DOHH2 (cell line): Measurements from ENCODE around the gene DNAJC16.
A peak's percentile ranks its signal among the peaks of the same experiment; 100 is the strongest.

Experiments
- H3F3A ChIP-seq: fragments of 200-600 bp; sonication (generic), shearing (Covaris generic); 2 replicates; pipeline ENCODE4 v1.6.0; 2016; ENCODE audit warnings: antibody characterized with exemption, mild to moderate bottlenecking; ENCODE audit not compliant: control insufficient read depth, insufficient read depth
- H3K27ac ChIP-seq: fragments of 200-600 bp; sonication (generic); 2 replicates; pipeline ENCODE4 v1.5.1; 2014; ENCODE audit warnings: low read depth, mild to moderate bottlenecking, low read length, moderate library complexity
- H3K27me3 ChIP-seq: fragments of 200-600 bp; sonication (generic); 2 replicates; pipeline ENCODE4 v1.6.1; 2014; ENCODE audit warnings: mild to moderate bottlenecking, low read length, mixed read lengths; ENCODE audit not compliant: control insufficient read depth
- H3K36me3 ChIP-seq: fragments of 200-600 bp; sonication (generic); 2 replicates; pipeline ENCODE4 v1.6.1; 2014; ENCODE audit warnings: mild to moderate bottlenecking, low read length, moderate library complexity, mixed read lengths; ENCODE audit not compliant: control insufficient read depth
- H3K4me1 ChIP-seq: fragments of 200-600 bp; sonication (generic); 2 replicates; pipeline ENCODE4 v1.6.1; 2014; ENCODE audit warnings: mild to moderate bottlenecking, low read length, mixed read lengths; ENCODE audit not compliant: control insufficient read depth
- H3K4me2 ChIP-seq: fragments of 200-600 bp; sonication (generic); 2 replicates; pipeline ENCODE4 v1.6.0; 2014; ENCODE audit warnings: mild to moderate bottlenecking, low read length, moderate library complexity
- H3K4me3 ChIP-seq: fragments of 200-600 bp; sonication (generic); 2 replicates; pipeline ENCODE4 v1.5.1; 2014; ENCODE audit warnings: mild to moderate bottlenecking, low read length, mixed read lengths
- H3K79me2 ChIP-seq: fragments of 200-600 bp; sonication (generic); 2 replicates; pipeline ENCODE4 v1.6.1; 2014; ENCODE audit warnings: mild to moderate bottlenecking, low read length, mixed read lengths; ENCODE audit not compliant: control insufficient read depth
- H3K9me2 ChIP-seq: fragments of 200-600 bp; sonication (generic); replicated peaks from 2 replicates; pipeline ENCODE4 v1.6.1; 2014; ENCODE audit warnings: mild to moderate bottlenecking, low read length, mixed read lengths; ENCODE audit not compliant: control insufficient read depth
- H3K9me3 ChIP-seq: fragments of 200-600 bp; sonication (generic); 2 replicates; pipeline ENCODE4 v1.6.1; 2014; ENCODE audit warnings: antibody characterized with exemption, low read length, mixed read lengths; ENCODE audit not compliant: control insufficient read depth, insufficient read depth
- H4K20me1 ChIP-seq: fragments of 200-600 bp; sonication (generic); 2 replicates; pipeline ENCODE4 v1.6.0; 2014; ENCODE audit warnings: low read depth, mild to moderate bottlenecking, antibody characterized with exemption, low read length, moderate library complexity; ENCODE audit not compliant: control insufficient read depth, insufficient read depth
- EZH2phosphoT487 ChIP-seq: fragments of 200-600 bp; sonication (generic); IDR thresholded peaks from 2 replicates; pipeline ENCODE4 v1.6.1; 2017; ENCODE audit warnings: borderline replicate concordance, mild to moderate bottlenecking, antibody characterized with exemption, low read length, moderate library complexity, mixed read lengths
- TF ChIP-seq, protein P1 (sequence below): fragments of 200-600 bp; sonication (generic); IDR thresholded peaks from one replicate; pipeline ENCODE4 v1.5.1; 2014; ENCODE audit warnings: antibody characterized with exemption, mild to moderate bottlenecking, low read depth, low read length; ENCODE audit not compliant: poor library complexity, severe bottlenecking

DNAJC16 gene

DNA sequence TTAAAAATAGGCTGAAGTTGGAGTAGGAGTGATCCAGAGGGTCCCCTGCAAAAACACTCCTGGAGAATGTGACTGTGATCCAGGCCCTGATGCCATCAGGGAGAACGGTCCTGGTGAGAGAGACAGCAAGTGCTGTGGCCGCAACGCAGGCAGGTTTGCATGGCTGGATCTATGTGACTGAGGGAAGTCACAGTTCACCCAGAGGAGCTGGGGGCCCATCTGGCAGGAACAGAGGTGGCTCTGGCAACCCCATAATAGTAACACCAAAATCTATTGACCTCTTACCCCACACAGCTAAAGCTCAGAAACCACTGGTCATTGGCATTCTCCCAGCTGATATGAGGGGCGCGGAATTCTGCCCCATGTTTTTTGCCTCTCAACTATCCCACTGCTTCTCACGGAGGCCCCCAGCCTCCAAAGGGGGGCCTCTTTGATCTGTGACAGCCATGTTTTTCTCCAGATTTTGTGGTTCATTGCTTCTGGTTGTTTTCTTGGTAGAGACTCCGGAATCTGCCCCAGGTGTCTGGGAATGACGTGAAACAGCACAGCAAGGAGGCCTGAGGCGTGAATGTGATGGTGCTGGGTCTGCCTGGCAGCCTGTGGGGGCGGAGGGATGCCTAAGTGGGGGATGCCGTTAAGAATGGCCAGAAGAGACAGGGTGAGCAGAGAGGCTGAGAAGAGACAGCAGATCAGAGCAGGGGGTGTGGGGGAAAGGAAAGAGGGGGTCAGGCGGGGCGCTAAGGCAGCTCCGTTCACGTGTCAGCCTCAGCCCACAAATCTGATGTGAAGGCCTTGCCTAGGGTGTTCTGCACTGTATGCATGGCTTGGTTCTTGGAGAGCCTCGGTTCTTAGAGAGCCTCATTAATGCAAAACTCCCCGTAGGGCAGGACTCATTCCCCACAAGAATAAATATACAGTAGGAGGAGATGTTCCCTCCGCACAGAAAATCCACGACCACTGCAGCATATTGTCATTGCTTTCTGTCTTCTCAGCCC, 26.2 kb upstream of the DNAJC16 start:
- no peaks in the 10 kb centered on the region for H3K9me3 ChIP-seq
- no peaks in the 10 kb centered on the region for H3K4me1 ChIP-seq
- no peaks in the 10 kb centered on the region for H3K79me2 ChIP-seq
- H3F3A ChIP-seq, result no peaks in the 10 kb centered on the region
- no peak overlapping the region for H3K4me3 ChIP-seq
- H3K27me3 ChIP-seq, result no peaks in the 10 kb centered on the region
- no peak overlapping the region for H3K27ac ChIP-seq
- no peak overlapping the region for H3K4me2 ChIP-seq
- H4K20me1 ChIP-seq, result no peaks in the 10 kb centered on the region
- H3K36me3 ChIP-seq, result no peaks in the 10 kb centered on the region
- no peaks in the 10 kb centered on the region for H3K9me2 ChIP-seq
- TF ChIP-seq EZH2phosphoT487, result no peak
- TF ChIP-seq, protein P1, sequence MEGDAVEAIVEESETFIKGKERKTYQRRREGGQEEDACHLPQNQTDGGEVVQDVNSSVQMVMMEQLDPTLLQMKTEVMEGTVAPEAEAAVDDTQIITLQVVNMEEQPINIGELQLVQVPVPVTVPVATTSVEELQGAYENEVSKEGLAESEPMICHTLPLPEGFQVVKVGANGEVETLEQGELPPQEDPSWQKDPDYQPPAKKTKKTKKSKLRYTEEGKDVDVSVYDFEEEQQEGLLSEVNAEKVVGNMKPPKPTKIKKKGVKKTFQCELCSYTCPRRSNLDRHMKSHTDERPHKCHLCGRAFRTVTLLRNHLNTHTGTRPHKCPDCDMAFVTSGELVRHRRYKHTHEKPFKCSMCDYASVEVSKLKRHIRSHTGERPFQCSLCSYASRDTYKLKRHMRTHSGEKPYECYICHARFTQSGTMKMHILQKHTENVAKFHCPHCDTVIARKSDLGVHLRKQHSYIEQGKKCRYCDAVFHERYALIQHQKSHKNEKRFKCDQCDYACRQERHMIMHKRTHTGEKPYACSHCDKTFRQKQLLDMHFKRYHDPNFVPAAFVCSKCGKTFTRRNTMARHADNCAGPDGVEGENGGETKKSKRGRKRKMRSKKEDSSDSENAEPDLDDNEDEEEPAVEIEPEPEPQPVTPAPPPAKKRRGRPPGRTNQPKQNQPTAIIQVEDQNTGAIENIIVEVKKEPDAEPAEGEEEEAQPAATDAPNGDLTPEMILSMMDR, result no peak

DNA sequence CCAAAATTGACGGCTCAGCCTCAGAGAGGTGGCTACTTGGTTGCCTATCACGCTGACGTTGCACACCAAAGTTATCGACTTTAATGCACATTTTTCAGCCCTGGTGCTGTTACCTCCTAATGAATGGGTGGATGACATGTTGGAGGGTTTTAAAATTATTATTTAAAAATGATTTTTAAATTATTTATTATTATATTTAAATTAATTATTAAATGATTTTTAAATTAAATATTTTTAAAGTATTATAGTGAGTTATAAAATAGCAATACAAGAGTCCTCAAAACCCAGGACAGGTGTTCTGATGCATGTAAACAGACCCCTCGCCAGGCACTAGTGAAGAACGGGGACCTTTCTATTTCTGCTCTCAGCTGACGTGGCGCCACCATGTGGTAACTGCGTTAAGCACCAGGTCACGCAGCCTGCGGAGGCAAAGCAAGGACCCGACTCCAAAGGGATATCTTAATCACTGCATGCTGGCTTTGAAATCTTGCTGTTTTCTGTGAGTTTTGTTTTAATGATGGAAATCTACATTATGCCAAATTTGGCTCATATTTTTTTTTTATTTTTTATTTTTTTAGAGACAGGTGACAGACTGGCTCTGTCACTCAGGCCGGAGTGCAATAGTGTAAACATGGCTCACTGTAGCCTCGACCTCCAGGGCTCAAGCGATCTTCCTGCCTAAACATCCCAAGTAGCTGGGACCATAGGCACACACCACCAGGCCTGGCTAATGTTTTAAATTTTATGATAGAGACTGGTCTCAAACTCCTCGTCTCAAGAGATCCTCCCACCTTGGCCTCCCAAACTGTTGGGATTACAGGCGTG, 25.2 kb upstream of the DNAJC16 start:
- no peaks in the 10 kb centered on the region for H4K20me1 ChIP-seq
- no peaks in the 10 kb centered on the region for H3K9me3 ChIP-seq
- no peaks in the 10 kb centered on the region for H3K9me2 ChIP-seq
- H3K4me3 ChIP-seq, result no peak overlapping the region
- H3K36me3 ChIP-seq, result no peaks in the 10 kb centered on the region
- no peak for TF ChIP-seq EZH2phosphoT487
- TF ChIP-seq, protein P1, result peak; percentile 69
- H3K27me3 ChIP-seq, result no peaks in the 10 kb centered on the region
- H3K79me2 ChIP-seq, result no peaks in the 10 kb centered on the region
- H3F3A ChIP-seq, result no peaks in the 10 kb centered on the region
- H3K4me1 ChIP-seq, result no peaks in the 10 kb centered on the region
- no peak overlapping the region for H3K27ac ChIP-seq
- no peak overlapping the region for H3K4me2 ChIP-seq

DNA sequence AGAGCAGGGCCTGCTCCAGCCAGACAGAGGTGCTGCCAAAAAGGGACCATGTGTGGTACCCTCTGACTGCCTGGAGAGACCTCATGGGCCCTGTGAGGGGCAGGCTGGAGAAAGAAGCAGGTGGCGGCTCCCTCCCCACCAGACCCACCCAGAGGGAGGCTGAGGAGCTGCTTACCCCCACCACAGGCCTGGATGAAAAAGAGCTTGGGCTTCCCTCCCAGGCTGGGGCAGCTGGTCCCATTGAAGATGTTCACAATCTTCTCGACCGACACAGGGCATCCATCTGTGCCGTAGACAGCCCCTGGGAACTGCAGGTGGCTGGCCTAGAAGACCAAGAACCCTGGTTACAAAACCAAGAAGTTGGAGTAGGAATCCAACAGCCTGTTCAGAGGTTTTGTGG, 22.2 kb upstream of the DNAJC16 start:
- no peaks in the 10 kb centered on the region for H3K9me3 ChIP-seq
- no peaks in the 10 kb centered on the region for H3K79me2 ChIP-seq
- no peak overlapping the region for H3K27ac ChIP-seq
- H3K4me2 ChIP-seq, result no peak overlapping the region
- no peaks in the 10 kb centered on the region for H3F3A ChIP-seq
- no peak overlapping the region for H3K4me3 ChIP-seq
- H4K20me1 ChIP-seq, result no peaks in the 10 kb centered on the region
- H3K9me2 ChIP-seq, result no peaks in the 10 kb centered on the region
- H3K4me1 ChIP-seq, result peaks cover 15% of the 10 kb centered on the region
- TF ChIP-seq, protein P1, result no peak
- TF ChIP-seq EZH2phosphoT487, result no peak
- H3K36me3 ChIP-seq, result no peaks in the 10 kb centered on the region
- no peaks in the 10 kb centered on the region for H3K27me3 ChIP-seq
